GM19468 (cell line): ENCODE results near the gene MXD1.
"Not testable (repeated sequence)": the region's sequence is repeated elsewhere in the genome, so short reads cannot be mapped to it uniquely, and the experiment has no call there.

Source experiments
- ATAC-seq: cut with Tn5 transposase; IDR thresholded peaks from one replicate; pipeline ENCODE4 v1.9.1; 2021; ENCODE audit warnings: mild to moderate bottlenecking, moderate library complexity, moderate number of reproducible peaks; ENCODE audit not compliant: unreplicated experiment; ENCODE audit errors: extremely low read depth

The MXD1 gene

DNA sequence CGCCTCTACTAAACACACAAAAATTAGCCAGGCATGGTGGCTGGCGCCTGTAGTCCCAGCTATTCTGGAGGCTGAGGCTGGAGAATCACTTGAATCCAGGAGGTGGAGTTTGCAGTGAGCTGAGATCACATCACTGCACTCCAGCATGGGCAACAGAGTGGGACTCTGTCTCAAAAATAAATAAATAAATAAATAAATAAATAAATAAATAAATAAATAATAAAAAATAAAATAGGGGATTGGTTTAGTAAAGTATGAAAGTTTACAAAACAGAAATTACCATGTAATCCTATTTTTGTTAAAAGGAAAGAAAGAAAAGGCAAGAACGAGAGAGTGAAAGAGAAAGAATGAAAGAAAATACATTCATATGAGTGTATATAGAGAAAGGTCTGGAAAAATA lies 35.8 kb downstream of the MXD1 start:
- ATAC-seq, result not testable (repeated sequence)

DNA sequence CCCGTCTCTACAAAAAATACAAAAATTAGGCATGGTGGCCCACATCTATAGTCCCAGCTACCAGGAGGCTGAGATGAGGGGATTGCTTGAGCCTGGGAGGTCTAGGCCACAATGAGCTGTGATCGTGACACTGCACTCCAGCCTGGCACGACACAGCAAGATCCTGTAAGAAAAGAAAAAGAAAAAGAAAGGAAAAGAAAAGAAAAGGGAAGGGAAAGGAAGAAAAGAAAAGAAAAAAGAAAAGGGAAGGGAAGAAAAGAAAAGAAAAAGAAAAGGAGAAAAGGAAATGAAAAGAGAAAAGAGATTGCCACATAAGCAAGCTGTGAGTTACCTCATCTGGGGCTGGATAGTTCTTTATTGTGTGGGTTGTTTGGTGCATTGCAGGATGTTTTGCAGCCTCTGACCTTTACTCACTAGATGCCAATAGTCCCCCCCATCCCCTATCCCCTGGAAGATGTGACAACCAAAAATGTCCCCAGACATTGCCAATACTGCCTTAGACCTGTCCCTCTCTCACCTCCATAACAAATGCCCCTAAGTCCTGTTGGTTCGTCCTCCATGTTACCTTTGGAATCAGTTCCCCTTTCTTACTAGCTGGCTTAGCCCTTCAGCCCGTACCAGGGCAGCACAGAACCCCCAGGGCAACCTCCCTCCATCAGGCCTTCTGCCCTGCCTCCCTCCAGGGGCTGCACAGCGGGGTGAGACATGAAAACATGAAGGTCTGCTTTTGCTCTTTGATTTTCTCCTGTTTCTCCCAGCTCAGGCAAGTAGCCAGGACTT lies 37.6 kb downstream of the MXD1 start:
- no peak for ATAC-seq

DNA sequence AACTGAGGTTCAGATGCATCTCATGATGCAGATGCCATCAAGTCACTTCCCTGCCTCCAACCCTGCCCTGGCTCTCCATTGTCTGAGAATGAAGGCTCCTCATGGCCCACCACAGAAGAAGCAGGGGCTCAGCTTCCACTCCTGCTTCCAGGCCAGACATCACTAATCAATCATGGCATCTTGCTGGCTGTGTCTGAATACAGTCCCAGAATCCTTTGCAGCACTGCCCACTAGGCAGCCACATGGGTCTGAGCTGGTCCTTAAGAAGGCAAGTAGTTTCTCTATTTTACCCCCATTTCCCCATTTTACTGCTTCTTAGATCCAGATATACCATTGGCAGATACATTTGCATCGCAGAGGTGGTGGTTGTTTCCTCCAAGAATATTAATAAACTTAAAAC lies 39.2 kb downstream of the MXD1 start:
- no peak for ATAC-seq

DNA sequence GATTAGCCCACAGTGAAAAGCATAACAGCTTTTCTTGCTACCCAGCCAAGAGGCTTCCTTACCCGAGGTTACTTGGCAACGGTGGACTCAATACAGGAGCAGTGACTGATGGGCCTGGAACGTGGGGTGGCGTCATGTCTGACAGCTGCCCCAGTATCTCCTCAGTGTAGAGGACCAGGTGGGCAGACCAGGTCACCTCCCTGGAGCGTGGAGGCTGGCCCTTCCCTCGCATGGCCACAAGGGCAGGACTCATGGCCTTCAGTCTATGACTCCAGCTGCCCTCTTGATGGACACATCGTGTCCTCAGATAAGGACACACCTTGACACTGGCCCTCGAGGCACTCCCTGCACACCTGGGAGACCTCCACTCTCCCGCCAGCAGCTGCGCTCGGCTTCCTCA lies 40.1 kb downstream of the MXD1 start:
- no peak for ATAC-seq

DNA sequence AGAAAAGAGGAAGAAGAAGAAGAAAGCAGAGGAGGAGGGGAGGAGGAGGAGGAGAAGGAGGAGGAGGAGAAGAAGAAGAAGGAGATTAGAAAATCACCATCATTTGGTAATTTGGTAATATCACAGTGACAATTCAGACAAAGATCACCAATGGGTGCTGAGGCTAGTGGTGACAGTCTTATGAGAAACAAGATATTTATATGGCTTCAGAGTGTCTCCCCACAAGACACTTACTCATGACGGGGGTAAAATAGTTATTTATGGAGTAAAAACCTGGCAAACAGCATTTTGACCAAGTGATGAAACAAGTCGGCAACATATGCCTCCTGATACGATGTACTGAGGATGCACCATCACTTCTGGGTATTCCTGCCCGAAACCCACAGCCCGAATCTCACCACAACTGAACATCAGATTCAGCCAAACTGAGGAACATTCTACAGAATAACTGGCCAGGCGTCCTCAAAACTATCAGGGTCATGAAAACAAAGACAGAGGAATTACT lies 41.6 kb downstream of the MXD1 start:
- ATAC-seq, result no peak

DNA sequence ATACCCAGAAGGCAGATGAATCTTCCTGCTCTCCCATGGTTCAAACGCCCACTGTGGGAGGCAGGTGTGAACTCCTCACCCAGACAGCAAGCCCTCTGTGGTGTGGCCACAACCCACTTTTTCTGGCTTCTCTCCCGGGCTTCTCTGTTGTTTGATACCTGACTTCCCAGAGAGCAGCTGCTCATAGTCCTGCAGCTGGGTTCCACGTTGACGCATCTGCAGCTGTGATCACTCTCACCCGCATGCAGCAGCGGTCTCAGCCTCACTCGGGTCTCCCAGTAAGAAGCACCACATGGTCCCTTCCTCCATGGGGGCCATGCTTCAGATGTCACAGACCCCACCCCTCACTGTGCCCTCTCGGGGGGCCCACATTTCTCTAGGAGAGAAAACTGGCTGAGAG lies 43.1 kb downstream of the MXD1 start:
- no peak for ATAC-seq

DNA sequence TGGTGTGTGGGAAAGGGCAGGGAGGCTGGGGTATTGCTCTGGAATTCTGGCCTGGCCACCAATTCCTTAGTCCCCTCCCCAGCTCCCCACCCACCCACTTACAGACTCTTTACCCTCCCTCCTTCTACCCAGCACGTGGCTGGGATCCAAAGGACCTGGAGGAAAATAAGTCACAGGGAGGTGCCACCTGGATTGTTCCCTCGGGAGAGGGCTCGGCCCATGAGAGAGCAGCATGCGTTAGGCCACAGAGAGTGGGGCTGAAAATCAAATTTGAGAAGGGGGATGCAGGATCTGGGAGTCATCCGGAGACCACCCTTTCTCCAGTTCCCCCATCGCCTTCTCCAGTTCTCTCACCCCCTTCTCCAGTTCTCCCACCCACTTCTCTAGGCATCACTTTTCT lies 43.6 kb downstream of the MXD1 start:
- ATAC-seq, result no peak

DNA sequence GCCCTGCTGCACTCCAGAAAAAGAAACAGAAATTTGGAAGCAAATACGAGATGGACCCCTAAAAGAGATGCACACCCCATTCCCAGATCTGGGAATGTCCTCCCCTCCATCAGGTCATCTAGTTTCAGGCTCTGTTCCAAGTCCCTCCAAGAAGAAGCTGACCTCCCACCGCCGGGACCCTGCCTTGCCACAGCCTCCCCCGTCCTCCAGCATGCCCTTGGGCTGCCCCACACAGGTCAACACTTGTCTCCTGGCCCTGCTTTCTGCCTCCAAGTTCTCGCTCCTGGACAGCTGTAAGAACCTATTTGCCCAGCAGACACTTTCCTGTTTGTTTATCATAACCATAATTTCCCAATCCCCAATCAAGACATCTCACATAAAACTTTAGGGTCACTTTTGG lies 44.5 kb downstream of the MXD1 start:
- ATAC-seq, result no peak

DNA sequence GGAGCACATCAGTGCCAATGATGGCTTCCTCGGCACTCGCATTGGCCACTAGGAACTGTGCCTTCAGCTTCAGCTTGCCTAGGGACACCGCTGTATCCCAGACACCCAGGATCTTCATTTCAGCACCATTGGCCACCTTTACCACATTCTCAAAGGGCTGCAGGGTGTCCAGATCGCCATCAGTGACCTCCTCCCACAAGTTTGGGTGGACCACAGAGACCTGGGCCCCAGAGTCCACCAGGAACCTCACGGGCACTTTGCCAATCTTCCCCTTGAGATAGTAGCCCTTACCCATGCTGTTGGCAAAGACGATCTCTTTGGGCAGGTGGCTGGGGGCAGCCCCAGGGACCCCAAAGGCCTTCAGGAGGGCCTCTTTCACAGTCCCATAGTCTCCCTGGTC lies 45.9 kb downstream of the MXD1 start:
- ATAC-seq, result no peak

DNA sequence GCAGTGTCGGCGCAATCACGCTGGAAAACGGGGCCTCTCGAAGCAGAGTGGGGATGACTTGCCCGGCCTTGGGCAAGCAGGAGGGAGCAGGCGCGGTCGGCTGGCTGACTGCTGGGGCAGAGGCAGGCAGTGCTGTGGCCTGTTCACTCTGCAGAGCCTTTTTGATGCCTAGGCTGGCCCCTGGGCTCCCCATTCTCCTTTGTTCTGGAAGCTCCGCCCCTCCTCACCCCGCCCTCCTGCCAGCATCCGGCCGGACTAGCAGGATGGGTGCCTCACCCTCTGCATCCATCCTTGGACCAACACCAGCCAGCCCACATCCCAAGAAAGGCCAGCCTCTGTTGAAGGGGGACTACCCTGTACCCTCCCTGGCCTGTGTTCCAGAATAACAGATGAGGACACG lies 46.6 kb downstream of the MXD1 start, which contains the start of gene ASPRV1:
TSS of gene ASPRV1 (minus strand) at position 136 of the 400 bp plus-strand sequence. CDS start 195 bp downstream, outside the sequence.
- no peak for ATAC-seq

DNA sequence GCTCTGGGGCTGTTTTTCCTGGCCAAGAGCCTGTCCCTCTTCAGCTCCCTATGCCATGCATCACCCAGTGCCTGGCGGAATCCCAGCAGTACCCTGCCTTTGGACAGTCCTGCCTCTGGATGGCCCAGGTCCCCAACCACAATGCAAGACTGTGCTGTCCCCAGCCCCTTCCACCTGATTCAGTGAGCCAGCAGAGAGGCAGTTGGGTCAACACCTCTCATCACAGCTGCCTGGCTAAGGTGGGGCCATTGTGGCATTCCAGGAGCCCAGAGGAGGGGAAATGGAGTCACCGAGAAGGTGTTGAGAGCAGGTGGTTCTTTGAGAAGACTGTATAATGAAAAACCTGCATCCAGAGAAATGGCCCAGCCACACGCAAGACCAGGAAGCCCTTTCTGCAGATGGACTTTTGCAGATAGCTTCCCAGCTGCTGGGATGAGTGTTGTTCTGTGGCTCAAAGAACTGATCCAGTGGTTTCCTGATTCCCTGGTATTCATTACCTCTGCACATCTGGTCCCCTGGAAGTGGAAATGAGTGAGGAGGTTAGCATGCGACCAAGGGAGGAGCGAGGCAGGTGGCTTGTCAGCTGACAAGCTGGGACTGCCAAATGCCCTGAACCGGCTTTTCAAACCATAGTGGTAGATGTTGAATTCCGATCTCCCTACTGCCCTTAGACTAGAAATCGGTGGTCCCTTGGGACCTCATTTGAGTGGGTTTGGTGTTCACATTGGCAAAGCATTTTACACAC lies 48.2 kb downstream of the MXD1 start:
- no peak for ATAC-seq

DNA sequence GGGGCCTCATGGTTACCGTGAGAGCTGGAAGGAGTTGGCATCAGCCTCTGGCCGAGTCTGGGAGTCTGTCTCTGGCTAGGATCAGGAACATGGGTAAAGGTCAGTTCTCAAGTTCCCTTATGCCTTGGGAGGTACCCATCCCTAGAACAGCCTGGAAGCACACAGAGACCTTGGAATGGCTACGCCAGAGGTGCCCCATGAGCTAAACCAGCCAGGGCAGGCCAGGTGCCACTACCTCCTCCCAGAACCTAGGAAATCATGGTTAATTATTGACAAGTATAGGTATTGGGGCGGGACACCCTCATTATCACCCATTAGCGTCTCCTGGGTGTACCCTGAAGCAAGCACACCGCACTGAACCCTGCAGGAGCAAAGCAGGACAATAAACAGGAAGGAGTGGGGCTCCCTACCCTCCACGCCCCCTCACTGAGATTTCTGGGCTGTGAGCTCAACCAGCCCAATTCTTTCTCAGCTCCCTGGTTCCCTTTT lies 49.5 kb downstream of the MXD1 start:
- no peak for ATAC-seq

DNA sequence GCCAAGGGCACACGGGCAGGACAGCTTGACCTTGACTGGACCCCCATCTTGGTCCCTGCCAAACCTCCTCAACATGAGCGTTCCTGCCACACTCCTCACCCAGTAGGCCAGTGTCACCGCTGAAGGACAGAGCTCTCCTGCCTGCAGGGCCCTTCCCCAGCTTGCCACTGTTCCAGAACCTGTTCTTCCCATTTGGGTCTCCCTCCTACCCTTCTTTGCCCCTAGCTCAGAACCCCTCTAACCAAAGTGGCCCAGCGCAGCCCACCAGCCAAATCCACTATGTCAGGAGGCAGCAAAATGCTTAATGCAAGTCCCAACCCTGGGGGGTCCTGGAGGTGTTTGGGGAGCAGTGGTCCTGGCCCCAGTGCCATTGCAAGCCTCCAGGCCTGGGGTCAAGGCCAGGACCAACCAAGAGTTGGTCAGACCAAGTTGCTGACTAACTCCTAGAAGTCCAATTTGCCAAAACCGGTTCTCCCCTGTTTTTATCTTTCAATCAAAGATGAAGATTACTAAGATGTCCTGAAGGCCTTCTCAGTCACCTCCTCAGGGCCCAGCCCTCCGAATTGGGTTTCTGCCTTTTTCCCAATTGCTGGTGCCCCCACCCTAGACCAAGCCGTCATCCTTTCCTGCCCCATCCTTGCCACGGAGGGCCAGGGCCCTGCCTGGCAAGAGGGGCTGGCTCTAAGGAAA lies 51.0 kb downstream of the MXD1 start:
- ATAC-seq, result no peak

DNA sequence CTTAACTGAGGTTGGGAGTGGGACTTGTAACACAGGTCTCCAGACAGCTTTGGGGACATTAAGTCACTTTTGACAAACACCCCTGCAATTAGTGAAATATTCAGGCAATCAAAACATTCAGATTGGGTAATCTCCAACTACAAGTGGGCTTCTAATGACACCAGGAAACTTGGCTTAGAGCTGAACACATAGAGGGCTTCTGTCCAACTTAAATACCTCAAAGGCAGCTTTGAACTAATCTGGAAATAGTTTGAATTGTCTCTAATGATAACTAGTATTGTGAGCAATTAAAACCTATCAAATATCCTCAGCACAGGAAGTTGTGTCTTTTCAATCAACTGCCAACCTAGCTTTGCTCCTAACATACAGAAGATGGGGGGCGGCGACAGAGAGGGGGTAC lies 51.6 kb downstream of the MXD1 start:
- no peak for ATAC-seq

DNA sequence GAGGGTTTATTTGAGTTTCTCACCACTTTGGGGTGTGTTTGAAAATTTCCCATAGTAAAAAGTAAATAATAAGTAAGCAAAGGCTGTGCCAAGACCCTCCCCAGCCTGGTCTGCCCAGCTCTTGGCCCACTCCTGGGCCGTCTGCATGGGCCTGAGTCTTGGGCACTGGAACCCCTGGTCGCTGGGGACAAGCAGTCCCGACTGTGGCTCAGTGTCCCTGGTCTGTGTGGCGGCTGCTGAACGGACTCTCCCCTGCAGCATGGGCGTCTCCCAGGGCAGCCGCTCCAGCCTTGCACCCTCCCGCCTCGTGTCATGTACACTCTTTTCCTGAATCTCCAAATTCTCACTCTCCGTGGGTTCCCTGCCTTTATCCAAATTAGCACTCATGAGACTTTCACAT lies 53.7 kb downstream of the MXD1 start:
- ATAC-seq, result no peak

DNA sequence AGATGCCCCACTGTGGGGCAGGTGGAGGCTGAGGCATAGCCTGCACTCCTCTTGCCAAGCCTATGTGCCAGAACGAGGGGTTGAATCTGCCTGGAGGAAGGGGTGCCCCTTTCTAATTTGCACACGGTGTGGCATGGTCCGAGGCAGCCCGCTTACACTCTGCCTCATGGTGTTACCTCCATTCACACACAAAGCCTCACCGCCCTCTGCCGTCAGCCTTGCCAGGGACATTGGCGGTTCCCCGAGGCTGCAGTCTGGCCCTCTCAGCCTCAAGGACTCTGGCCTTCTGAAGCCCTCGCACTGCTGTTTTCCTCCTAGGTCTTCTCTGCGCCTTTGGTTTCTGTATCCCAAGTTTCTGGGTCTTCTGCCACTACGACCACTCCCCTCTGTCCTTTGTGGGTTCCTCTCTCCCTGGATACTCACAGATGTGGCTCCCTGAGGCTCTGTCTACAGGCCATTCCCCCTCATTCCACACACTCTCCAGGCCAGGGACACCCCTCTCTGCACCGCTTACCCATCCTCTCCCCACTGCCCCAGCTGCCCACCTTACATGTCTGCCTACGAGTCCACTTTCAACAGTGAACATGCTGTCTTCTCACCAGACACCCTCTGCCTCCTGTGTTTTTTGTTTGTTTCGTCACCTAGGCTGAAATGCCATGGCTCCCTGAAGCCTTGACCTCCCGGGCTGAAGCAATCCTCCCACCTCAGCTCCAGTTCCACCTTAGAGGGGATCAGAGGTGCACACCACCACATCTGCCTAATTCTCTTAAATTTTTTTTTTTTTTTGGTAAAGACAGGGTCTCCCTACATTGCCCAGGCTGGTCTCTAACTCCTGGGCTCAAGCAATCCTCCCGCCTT lies 54.4 kb downstream of the MXD1 start:
- no peak for ATAC-seq

DNA sequence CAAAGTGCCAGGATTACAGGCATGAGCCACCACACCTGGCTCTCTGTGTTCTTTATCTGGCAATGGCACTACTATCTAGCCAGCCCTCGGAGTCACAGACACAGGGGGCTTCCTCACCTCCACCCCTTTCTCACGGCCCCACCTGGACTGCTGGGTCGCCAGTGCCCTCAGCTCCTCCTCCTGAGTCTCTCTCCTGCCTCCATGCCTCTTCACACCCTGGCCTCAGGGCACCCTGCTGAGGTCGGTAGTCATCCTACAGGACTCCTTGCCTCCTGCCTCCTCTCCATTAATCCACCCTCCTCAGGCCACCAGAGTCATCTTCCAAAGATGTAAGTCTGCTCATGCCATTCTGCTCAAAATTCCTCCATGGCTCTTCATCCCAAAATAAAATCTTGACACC lies 55.1 kb downstream of the MXD1 start:
- no peak for ATAC-seq

DNA sequence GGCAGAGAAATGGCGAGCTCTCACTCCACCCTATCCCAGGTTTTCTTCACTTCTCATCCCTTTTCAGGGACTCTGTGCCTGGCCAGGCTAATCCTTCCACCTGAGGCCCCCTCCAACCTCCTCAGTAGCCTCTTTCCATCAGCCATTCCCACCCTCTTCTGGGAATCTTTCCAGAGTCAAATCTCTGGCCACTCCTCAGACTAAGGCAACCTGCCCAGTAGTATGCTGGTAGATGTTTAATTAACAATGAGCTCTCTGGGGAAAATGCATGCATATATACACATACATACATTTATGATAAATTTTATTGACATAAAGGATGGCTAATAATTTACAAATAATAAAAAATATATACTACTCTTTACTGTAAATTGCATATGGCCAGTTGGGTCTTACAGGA lies 57.9 kb downstream of the MXD1 start:
- no peak for ATAC-seq

DNA sequence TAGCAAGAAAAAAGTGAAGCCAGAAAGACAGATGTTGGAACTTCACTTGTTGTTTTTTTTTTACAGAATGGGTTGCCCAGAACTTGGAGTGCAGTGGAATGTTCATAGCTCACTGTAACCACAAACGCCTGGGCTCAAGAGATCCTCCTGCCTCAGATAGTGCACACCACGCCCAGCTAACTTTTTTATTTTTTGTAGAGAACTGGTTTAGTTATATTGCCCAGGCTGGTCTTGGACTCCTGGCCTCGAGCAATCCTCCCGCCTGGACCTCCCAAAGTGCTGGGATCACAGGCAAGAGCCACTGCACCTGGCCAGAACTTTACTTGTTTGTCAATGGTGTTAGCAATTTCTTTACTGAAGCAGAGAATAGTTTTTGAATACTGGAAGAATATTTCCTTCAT lies 58.4 kb downstream of the MXD1 start:
- no peak for ATAC-seq
